HG02798 (cell line): Measurements from ENCODE around the gene ACAP1.
"Not testable (repeated sequence)": the region's sequence is repeated elsewhere in the genome, so short reads cannot be mapped to it uniquely, and the experiment has no call there.

Experiments used
- ATAC-seq: cut with Tn5 transposase; IDR thresholded peaks from one replicate; pipeline ENCODE4 v1.9.1; 2021; ENCODE audit warnings: mild to moderate bottlenecking; ENCODE audit not compliant: unreplicated experiment, poor library complexity

Gene ACAP1

GRCh38 chr17:7327056-7327455, 9.3 kb upstream of the ACAP1 start:
- ATAC-seq, result no peak

GRCh38 chr17:7327501-7327900, 8.8 kb upstream of the ACAP1 start:
- ATAC-seq, result no peak

- ATAC-seq, result no peak
Observed at GRCh38 chr17:7328009-7328408, 8.3 kb upstream of the ACAP1 start.

GRCh38 chr17:7328840-7329373, 7.4 kb upstream of the ACAP1 start, which contains the start of gene NEURL4:
Gene NEURL4, minus strand, starts transcription at chr17:7329335. Its CDS starts 23 bp downstream, at chr17:7329312.
- ATAC-seq, result peak; percentile 2

- ATAC-seq, result peak; percentile 73
Observed at GRCh38 chr17:7329374-7329996, 6.8 kb upstream of the ACAP1 start.

- peak; percentile 41 for ATAC-seq
Observed at GRCh38 chr17:7329997-7330637, 6.2 kb upstream of the ACAP1 start.

- no peak for ATAC-seq
Observed at GRCh38 chr17:7330638-7331015, 5.7 kb upstream of the ACAP1 start.

GRCh38 chr17:7332111-7332510, 4.2 kb upstream of the ACAP1 start:
- no peak for ATAC-seq

- ATAC-seq, result not testable (repeated sequence)
Observed at GRCh38 chr17:7332600-7333069, 3.7 kb upstream of the ACAP1 start.

- ATAC-seq, result no peak
Observed at GRCh38 chr17:7334938-7335538, 1.3 kb upstream of the ACAP1 start.

- ATAC-seq, result not testable (repeated sequence)
Observed at GRCh38 chr17:7335765-7336164, 564 bp upstream of the ACAP1 start.

- not testable (repeated sequence) for ATAC-seq
Observed at GRCh38 chr17:7337600-7337999, 1.3 kb downstream of the ACAP1 start.

- no peak for ATAC-seq
Observed at GRCh38 chr17:7340179-7340578, 3.9 kb downstream of the ACAP1 start.

- ATAC-seq, result no peak
Observed at GRCh38 chr17:7341842-7342241, 5.5 kb downstream of the ACAP1 start.

GRCh38 chr17:7343250-7343649, 6.9 kb downstream of the ACAP1 start:
- no peak for ATAC-seq

GRCh38 chr17:7346761-7347614, 10.7 kb downstream of the ACAP1 start:
- no peak for ATAC-seq

- no peak for ATAC-seq
Observed at GRCh38 chr17:7347630-7348477, 11.5 kb downstream of the ACAP1 start.

GRCh38 chr17:7348478-7349242, 12.3 kb downstream of the ACAP1 start:
- no peak for ATAC-seq
